ENCODE measurements around the gene ZNF853.

The ZNF853 gene

GRCh38 chr7:6641305-6642035, 26.1 kb downstream of the ZNF853 start:
- Histone ChIP-seq H3K9me3 (ENCODE audit: low read length) (no peaks in the 10 kb centered on the region), H3K4me1 (ENCODE audit: insufficient read depth, low read length) (peaks cover 21% of the 10 kb centered on the region), H3K36me3 (ENCODE audit: insufficient read depth, low read length) (peaks cover 34% of the 10 kb centered on the region), H3K27ac (ENCODE audit: low read depth, low read length) (no peak overlapping the region), H3K4me3 (ENCODE audit: low read depth in 1 of 2, low read length in 2 of 2) (no peak overlapping the region), H3K9ac (ENCODE audit: low read length) (no peak overlapping the region), H3K27me3 (ENCODE audit: control insufficient read depth in 1 of 2, insufficient read depth in 2 of 2, low read length in 2 of 2) (no peaks in the 10 kb centered on the region)

GRCh38 chr7:6642239-6642839, 26.9 kb downstream of the ZNF853 start:
- no peaks in the 10 kb centered on the region for H3K9me3 ChIP-seq (ENCODE audit: low read length)
- H3K9ac ChIP-seq (ENCODE audit: low read length), result no peak overlapping the region
- H3K4me3 ChIP-seq (ENCODE audit: low read depth in 1 of 2, low read length in 2 of 2), result no peak overlapping the region
- H3K4me1 ChIP-seq (ENCODE audit: insufficient read depth, low read length), result peaks cover 20% of the 10 kb centered on the region
- no peak overlapping the region for H3K27ac ChIP-seq (ENCODE audit: low read depth, low read length)
- H3K36me3 ChIP-seq (ENCODE audit: insufficient read depth, low read length), result peaks cover 34% of the 10 kb centered on the region
- H3K27me3 ChIP-seq (ENCODE audit: control insufficient read depth in 1 of 2, insufficient read depth in 2 of 2, low read length in 2 of 2), result no peaks in the 10 kb centered on the region

GRCh38 chr7:6642861-6643640, 27.6 kb downstream of the ZNF853 start:
- no peaks in the 10 kb centered on the region for H3K9me3 ChIP-seq (ENCODE audit: low read length)
- H3K27ac ChIP-seq (ENCODE audit: low read depth, low read length), result no peak overlapping the region
- H3K4me3 ChIP-seq (ENCODE audit: low read depth in 1 of 2, low read length in 2 of 2), result no peak overlapping the region
- peaks cover 34% of the 10 kb centered on the region for H3K36me3 ChIP-seq (ENCODE audit: insufficient read depth, low read length)
- H3K27me3 ChIP-seq (ENCODE audit: control insufficient read depth in 1 of 2, insufficient read depth in 2 of 2, low read length in 2 of 2), result no peaks in the 10 kb centered on the region
- H3K4me1 ChIP-seq (ENCODE audit: insufficient read depth, low read length), result peaks cover 18% of the 10 kb centered on the region
- H3K9ac ChIP-seq (ENCODE audit: low read length), result no peak overlapping the region

GRCh38 chr7:6643915-6644625, 28.7 kb downstream of the ZNF853 start:
- no peak overlapping the region for H3K4me3 ChIP-seq (ENCODE audit: low read depth in 1 of 2, low read length in 2 of 2)
- no peak overlapping the region for H3K9ac ChIP-seq (ENCODE audit: low read length)
- peaks cover 8% of the 10 kb centered on the region for H3K4me1 ChIP-seq (ENCODE audit: insufficient read depth, low read length)
- no peak overlapping the region for H3K27ac ChIP-seq (ENCODE audit: low read depth, low read length)
- peaks cover 34% of the 10 kb centered on the region for H3K36me3 ChIP-seq (ENCODE audit: insufficient read depth, low read length)
- H3K9me3 ChIP-seq (ENCODE audit: low read length), result no peaks in the 10 kb centered on the region
- H3K27me3 ChIP-seq (ENCODE audit: control insufficient read depth in 1 of 2, insufficient read depth in 2 of 2, low read length in 2 of 2), result no peaks in the 10 kb centered on the region

- peaks cover 39% of the 10 kb centered on the region for H3K36me3 ChIP-seq (ENCODE audit: insufficient read depth, low read length)
- no peaks in the 10 kb centered on the region for H3K27me3 ChIP-seq (ENCODE audit: control insufficient read depth in 1 of 2, insufficient read depth in 2 of 2, low read length in 2 of 2)
- H3K27ac ChIP-seq (ENCODE audit: low read depth, low read length), result no peak overlapping the region
Observed at GRCh38 chr7:6644728-6645127, 29.3 kb downstream of the ZNF853 start.

GRCh38 chr7:6646465-6646864, 31.1 kb downstream of the ZNF853 start:
- Histone ChIP-seq H3K4me1 (ENCODE audit: insufficient read depth, low read length) (no peaks in the 10 kb centered on the region), H3K27me3 (ENCODE audit: control insufficient read depth in 1 of 2, insufficient read depth in 2 of 2, low read length in 2 of 2) (no peaks in the 10 kb centered on the region), H3K9ac (ENCODE audit: low read length) (no peak overlapping the region), H3K27ac (ENCODE audit: low read depth, low read length) (no peak overlapping the region), H3K4me3 (ENCODE audit: low read depth in 1 of 2, low read length in 2 of 2) (no peak overlapping the region), H3K9me3 (ENCODE audit: low read length) (no peaks in the 10 kb centered on the region), H3K36me3 (ENCODE audit: insufficient read depth, low read length) (peaks cover 38% of the 10 kb centered on the region)

More at GRCh38 chr7:6644728-6645127, 29.3 kb downstream of the ZNF853 start:
- H3K9ac ChIP-seq (ENCODE audit: low read length), result no peak overlapping the region
- no peaks in the 10 kb centered on the region for H3K9me3 ChIP-seq (ENCODE audit: low read length)
- peaks cover 4% of the 10 kb centered on the region for H3K4me1 ChIP-seq (ENCODE audit: insufficient read depth, low read length)
- H3K4me3 ChIP-seq (ENCODE audit: low read depth in 1 of 2, low read length in 2 of 2), result no peak overlapping the region

GRCh38 chr7:6647080-6647479, 31.7 kb downstream of the ZNF853 start:
- Histone ChIP-seq H3K27me3 (ENCODE audit: control insufficient read depth in 1 of 2, insufficient read depth in 2 of 2, low read length in 2 of 2) (no peaks in the 10 kb centered on the region), H3K9ac (ENCODE audit: low read length) (no peak overlapping the region), H3K4me3 (ENCODE audit: low read depth in 1 of 2, low read length in 2 of 2) (no peak overlapping the region), H3K27ac (ENCODE audit: low read depth, low read length) (no peak overlapping the region), H3K9me3 (ENCODE audit: low read length) (no peaks in the 10 kb centered on the region), H3K4me1 (ENCODE audit: insufficient read depth, low read length) (no peaks in the 10 kb centered on the region), H3K36me3 (ENCODE audit: insufficient read depth, low read length) (peaks cover 36% of the 10 kb centered on the region)

- Histone ChIP-seq H3K27me3 (ENCODE audit: control insufficient read depth in 1 of 2, insufficient read depth in 2 of 2, low read length in 2 of 2) (no peaks in the 10 kb centered on the region), H3K9ac (ENCODE audit: low read length) (no peak overlapping the region), H3K4me3 (ENCODE audit: low read depth in 1 of 2, low read length in 2 of 2) (no peak overlapping the region), H3K4me1 (ENCODE audit: insufficient read depth, low read length) (no peaks in the 10 kb centered on the region), H3K27ac (ENCODE audit: low read depth, low read length) (no peak overlapping the region), H3K9me3 (ENCODE audit: low read length) (no peaks in the 10 kb centered on the region), H3K36me3 (ENCODE audit: insufficient read depth, low read length) (peaks cover 40% of the 10 kb centered on the region)
Observed at GRCh38 chr7:6647541-6647940, 32.1 kb downstream of the ZNF853 start.

GRCh38 chr7:6648066-6648814, 32.8 kb downstream of the ZNF853 start:
- Histone ChIP-seq H3K36me3 (ENCODE audit: insufficient read depth, low read length) (peaks cover 34% of the 10 kb centered on the region), H3K9ac (ENCODE audit: low read length) (no peak overlapping the region), H3K27me3 (ENCODE audit: control insufficient read depth in 1 of 2, insufficient read depth in 2 of 2, low read length in 2 of 2) (no peaks in the 10 kb centered on the region), H3K9me3 (ENCODE audit: low read length) (no peaks in the 10 kb centered on the region), H3K27ac (ENCODE audit: low read depth, low read length) (no peak overlapping the region), H3K4me3 (ENCODE audit: low read depth in 1 of 2, low read length in 2 of 2) (no peak overlapping the region), H3K4me1 (ENCODE audit: insufficient read depth, low read length) (no peaks in the 10 kb centered on the region)

GRCh38 chr7:6648815-6649104, 33.4 kb downstream of the ZNF853 start:
- H3K27ac ChIP-seq (ENCODE audit: low read depth, low read length), result no peak overlapping the region
- H3K9me3 ChIP-seq (ENCODE audit: low read length), result no peaks in the 10 kb centered on the region
- H3K4me1 ChIP-seq (ENCODE audit: insufficient read depth, low read length), result no peaks in the 10 kb centered on the region
- H3K36me3 ChIP-seq (ENCODE audit: insufficient read depth, low read length), result peaks cover 29% of the 10 kb centered on the region
- no peak overlapping the region for H3K4me3 ChIP-seq (ENCODE audit: low read depth in 1 of 2, low read length in 2 of 2)
- H3K9ac ChIP-seq (ENCODE audit: low read length), result no peak overlapping the region
- H3K27me3 ChIP-seq (ENCODE audit: control insufficient read depth in 1 of 2, insufficient read depth in 2 of 2, low read length in 2 of 2), result no peaks in the 10 kb centered on the region

Data from muscle layer of colon (tissue), 2 donors.